NCI-H2107 treated with DMSO at 0.1 percent for 48 hours (cell line): ENCODE data around the gene AGBL2.
"Not testable (repeated sequence)": the region's sequence is repeated elsewhere in the genome, so short reads cannot be mapped to it uniquely, and the experiment has no call there.

ENCODE experiments used
- DNase-seq: peaks from one replicate; lab custom pipeline; 2025; ENCODE audit not compliant: unreplicated experiment; lab: John Stamatoyannopoulos, UW

AGBL2 gene

GRCh38 chr11:47691979-47692378 is 23.2 kb downstream of the AGBL2 start:
- DNase-seq = no peak

- DNase-seq = no peak
These were observed 25.7 kb downstream of the AGBL2 start for GRCh38 chr11:47689480-47689879.

GRCh38 chr11:47688991-47689390 is 26.2 kb downstream of the AGBL2 start:
- DNase-seq = no peak

GRCh38 chr11:47688111-47688510 is 27.1 kb downstream of the AGBL2 start:
- no peak for DNase-seq

- DNase-seq = not testable (repeated sequence)
These were observed 28.5 kb downstream of the AGBL2 start for GRCh38 chr11:47686704-47687103.

- DNase-seq = no peak
These were observed 29.0 kb downstream of the AGBL2 start for GRCh38 chr11:47686151-47686550.

- no peak for DNase-seq
These were observed 39.3 kb downstream of the AGBL2 start for GRCh38 chr11:47675851-47676250.

- DNase-seq = no peak
These were observed 42.9 kb downstream of the AGBL2 start for GRCh38 chr11:47672283-47672730.

GRCh38 chr11:47669856-47670255 is 45.3 kb downstream of the AGBL2 start:
- no peak for DNase-seq

GRCh38 chr11:47668665-47669064 is 46.5 kb downstream of the AGBL2 start:
- DNase-seq = no peak

- no peak for DNase-seq
These were observed 47.6 kb downstream of the AGBL2 start for GRCh38 chr11:47667555-47667954.

- DNase-seq = no peak
These were observed 48.0 kb downstream of the AGBL2 start for GRCh38 chr11:47667135-47667534.

GRCh38 chr11:47664936-47665335 is 50.2 kb downstream of the AGBL2 start:
- DNase-seq = not testable (repeated sequence)

GRCh38 chr11:47661245-47661644 is 53.9 kb downstream of the AGBL2 start:
- DNase-seq = no peak

- DNase-seq = no peak
These were observed 55.9 kb downstream of the AGBL2 start for GRCh38 chr11:47659276-47659675.

- no peak for DNase-seq
These were observed 58.8 kb downstream of the AGBL2 start for GRCh38 chr11:47656260-47656885.

GRCh38 chr11:47651818-47652469 is 63.2 kb downstream of the AGBL2 start:
- DNase-seq = no peak

GRCh38 chr11:47649276-47649675 is 65.9 kb downstream of the AGBL2 start:
- no peak for DNase-seq

GRCh38 chr11:47646019-47646418 is 69.2 kb downstream of the AGBL2 start:
- no peak for DNase-seq

GRCh38 chr11:47645500-47645899 is 69.7 kb downstream of the AGBL2 start:
- no peak for DNase-seq

GRCh38 chr11:47642099-47642855 is 72.9 kb downstream of the AGBL2 start, which contains the start of gene MTCH2:
Gene MTCH2 (minus strand): TSS chr11:47642559. CDS start chr11:47642465, 94 bp downstream.
- DNase-seq = peak; percentile 87

- DNase-seq = no peak
These were observed 73.5 kb downstream of the AGBL2 start for GRCh38 chr11:47641600-47642098.
